ENCODE data around the gene HES1. TPM values are rescaled to one million over a fixed set of nuclear protein-coding genes. Genes with fewer than 3 reads are reported as not detected.

The HES1 gene
- total and polyA plus RNA-seq, 8 donors, result 18.1 to 133 (median 98.3) TPM

DNA sequence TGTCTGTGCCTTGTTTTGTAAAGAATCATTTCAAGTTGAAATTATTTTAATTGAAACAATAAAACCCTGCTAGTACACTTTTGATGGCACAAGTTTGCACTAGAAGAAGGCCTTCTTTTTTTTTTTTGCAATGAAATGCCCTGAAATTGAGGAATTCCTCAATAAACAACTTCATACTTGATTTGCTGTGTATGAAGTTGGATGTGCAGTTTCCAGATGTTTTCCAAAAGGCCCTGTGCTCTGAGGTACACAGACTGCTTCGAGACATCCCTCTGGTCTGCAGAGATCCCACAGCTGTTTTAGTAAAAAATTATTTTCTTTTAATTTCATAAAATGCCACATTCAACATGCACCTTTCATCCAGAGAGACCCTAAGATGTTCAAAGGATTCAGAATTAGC, 48.9 kb downstream of the HES1 start:
- ATAC-seq (no peak), DNase-seq (no peak)
- no peaks in the 10 kb centered on the region for H3K36me3 ChIP-seq
- intact Hi-C loops (cut with DNase I), result no loop called here
- H3K9me3 ChIP-seq, result no peaks in the 10 kb centered on the region
- H3K27ac ChIP-seq, result no peak overlapping the region
- H3K4me1 ChIP-seq, result peaks cover 0 to 7% of the 10 kb centered on the region in 2 donors
- TF ChIP-seq, protein P1, sequence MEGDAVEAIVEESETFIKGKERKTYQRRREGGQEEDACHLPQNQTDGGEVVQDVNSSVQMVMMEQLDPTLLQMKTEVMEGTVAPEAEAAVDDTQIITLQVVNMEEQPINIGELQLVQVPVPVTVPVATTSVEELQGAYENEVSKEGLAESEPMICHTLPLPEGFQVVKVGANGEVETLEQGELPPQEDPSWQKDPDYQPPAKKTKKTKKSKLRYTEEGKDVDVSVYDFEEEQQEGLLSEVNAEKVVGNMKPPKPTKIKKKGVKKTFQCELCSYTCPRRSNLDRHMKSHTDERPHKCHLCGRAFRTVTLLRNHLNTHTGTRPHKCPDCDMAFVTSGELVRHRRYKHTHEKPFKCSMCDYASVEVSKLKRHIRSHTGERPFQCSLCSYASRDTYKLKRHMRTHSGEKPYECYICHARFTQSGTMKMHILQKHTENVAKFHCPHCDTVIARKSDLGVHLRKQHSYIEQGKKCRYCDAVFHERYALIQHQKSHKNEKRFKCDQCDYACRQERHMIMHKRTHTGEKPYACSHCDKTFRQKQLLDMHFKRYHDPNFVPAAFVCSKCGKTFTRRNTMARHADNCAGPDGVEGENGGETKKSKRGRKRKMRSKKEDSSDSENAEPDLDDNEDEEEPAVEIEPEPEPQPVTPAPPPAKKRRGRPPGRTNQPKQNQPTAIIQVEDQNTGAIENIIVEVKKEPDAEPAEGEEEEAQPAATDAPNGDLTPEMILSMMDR (IDR thresholded peaks at IDR 0.05), result no peak
- no peaks in the 10 kb centered on the region for H3K27me3 ChIP-seq
- H3K4me3 ChIP-seq, result no peak overlapping the region

DNA sequence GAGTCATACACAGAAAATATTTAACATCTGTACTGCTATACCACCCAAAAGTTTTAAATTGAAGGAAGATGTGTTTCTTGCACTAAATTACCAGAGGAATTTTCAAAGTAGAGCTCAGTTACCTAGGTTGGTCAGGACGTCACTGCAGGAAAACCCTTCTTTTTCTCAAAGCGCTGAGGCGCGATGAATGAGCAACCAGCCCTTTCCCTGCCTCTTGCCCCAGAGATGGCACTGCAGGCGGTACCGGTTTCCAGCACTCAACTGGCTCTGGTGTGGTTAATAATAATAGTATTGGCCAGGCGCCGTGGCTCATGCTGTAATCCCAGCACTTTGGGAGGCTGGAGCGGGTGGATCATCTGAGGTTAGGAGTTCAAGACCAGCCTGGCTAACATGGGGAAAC, 49.3 kb downstream of the HES1 start:
- no peaks in the 10 kb centered on the region for H3K9me3 ChIP-seq
- ATAC-seq (no peak), DNase-seq (no peak)
- intact Hi-C loops (cut with DNase I), result no loop called here
- H3K36me3 ChIP-seq, result no peaks in the 10 kb centered on the region
- no peaks in the 10 kb centered on the region for H3K27me3 ChIP-seq
- TF ChIP-seq, protein P1 (IDR thresholded peaks at IDR 0.05), result no peak
- no peak overlapping the region for H3K4me3 ChIP-seq
- peaks cover 0 to 7% of the 10 kb centered on the region in 2 donors for H3K4me1 ChIP-seq
- no peak overlapping the region for H3K27ac ChIP-seq

DNA sequence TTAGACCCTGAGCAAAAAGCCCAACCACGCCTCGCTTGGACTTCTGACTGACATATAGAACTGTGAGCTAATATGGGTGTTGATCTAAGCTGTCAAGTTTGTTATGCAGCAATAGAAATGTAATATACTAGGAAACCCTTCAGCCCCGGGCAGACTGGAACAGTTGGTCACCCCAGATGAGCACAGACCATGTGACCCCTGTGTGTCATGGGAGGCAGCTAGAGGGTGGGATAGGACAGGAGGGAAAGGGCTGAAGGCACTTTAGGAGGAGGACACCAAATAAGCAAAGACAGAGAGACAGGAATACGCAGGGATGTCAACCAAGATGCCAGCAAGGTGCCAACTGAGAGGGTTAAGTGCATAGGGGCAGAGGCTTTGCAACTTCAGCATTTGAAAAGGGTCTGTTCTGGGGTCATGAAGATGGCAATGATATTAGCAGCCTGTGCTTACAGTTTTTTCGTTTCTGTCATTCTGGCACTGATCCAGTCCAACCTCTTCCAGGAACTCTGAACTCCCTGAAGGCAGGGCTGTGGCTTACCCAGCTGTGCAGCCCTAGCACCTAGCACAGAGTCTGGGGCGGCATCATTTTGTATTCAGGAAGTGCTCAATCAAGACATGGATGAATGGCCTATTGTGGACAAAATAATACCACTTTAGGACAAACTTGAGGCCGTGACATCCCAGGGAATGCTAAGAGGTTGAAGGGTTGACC, 51.4 kb downstream of the HES1 start:
- Histone ChIP-seq H3K9me3 (no peaks in the 10 kb centered on the region), H3K4me1 (peaks cover 0 to 7% of the 10 kb centered on the region in 2 donors), H3K27ac (no peak overlapping the region), H3K4me3 (no peak overlapping the region), H3K27me3 (no peaks in the 10 kb centered on the region), H3K36me3 (no peaks in the 10 kb centered on the region)
- ATAC-seq (no peak), DNase-seq (no peak)
- TF ChIP-seq, protein P1 (IDR thresholded peaks at IDR 0.05), result no peak
- intact Hi-C loops (cut with DNase I), result no loop called here

Other genes starting within 250 kb of the HES1 start
- not detected for gene CPN2, start 215.2 kb downstream of the HES1 start, total RNA-seq
- gene CPN2, start 215.2 kb downstream of the HES1 start, polyA plus RNA-seq (ENCODE audit: insufficient read length in 6 of 6), result not detected
- 1 to 10 TPM in 1 of 2 donors, under 1 TPM in 1; 0.42 to 6.2 TPM for gene LRRC15, start 233.6 kb downstream of the HES1 start, total RNA-seq
- under 1 TPM; 0.03 to 0.17 (median 0.14) TPM for gene LRRC15, start 233.6 kb downstream of the HES1 start, polyA plus RNA-seq (ENCODE audit: insufficient read length in 6 of 6)

Data from left lung (tissue), 10 donors.